MM.1S (cell line): ENCODE results near the gene KCNJ6.

Experiments used
- DNase-seq: peaks from one replicate; pipeline ENCODE4 v3.0.0-alpha.2; 2015
- H2AFZ ChIP-seq: fragments of 300-600 bp; sonication (generic); 2 replicates; pipeline ENCODE4 v1.6.0; 2016; ENCODE audit warnings: antibody characterized with exemption, low read length
- H3F3A ChIP-seq: fragments of 300-600 bp; sonication (generic); 2 replicates; pipeline ENCODE4 v1.6.1; 2016; ENCODE audit warnings: mild to moderate bottlenecking, antibody characterized with exemption, low read length, moderate library complexity, mixed read lengths; ENCODE audit not compliant: insufficient read depth
- H3K27ac ChIP-seq: fragments of 300-600 bp; sonication (generic); 2 replicates; pipeline ENCODE4 v1.5.1; 2016; ENCODE audit warnings: mild to moderate bottlenecking, low read length
- H3K27me3 ChIP-seq: fragments of 300-600 bp; sonication (generic); replicated peaks from 2 replicates; pipeline ENCODE4 v1.6.0; 2016; ENCODE audit warnings: low read length; ENCODE audit not compliant: insufficient read depth
- H3K36me3 ChIP-seq: fragments of 300-600 bp; sonication (generic); replicated peaks from 2 replicates; pipeline ENCODE4 v1.6.1; 2016; ENCODE audit warnings: mild to moderate bottlenecking, low read length, mixed read lengths; ENCODE audit not compliant: insufficient read depth
- H3K4me1 ChIP-seq: fragments of 300-600 bp; sonication (generic); 2 replicates; pipeline ENCODE4 v1.6.1; 2016; ENCODE audit warnings: low read length, mixed read lengths
- H3K4me2 ChIP-seq: fragments of 300-600 bp; sonication (generic); 2 replicates; pipeline ENCODE4 v1.6.0; 2016; ENCODE audit warnings: low read depth, low read length
- H3K4me3 ChIP-seq: fragments of 300-600 bp; sonication (generic); 2 replicates; pipeline ENCODE4 v1.5.1; 2016; ENCODE audit warnings: low read length, mixed read lengths
- H3K79me2 ChIP-seq: fragments of 300-600 bp; sonication (generic); 2 replicates; pipeline ENCODE4 v1.6.1; 2016; ENCODE audit warnings: mixed run types, low read length, mixed read lengths
- H3K9ac ChIP-seq: fragments of 300-600 bp; sonication (generic); 2 replicates; pipeline ENCODE4 v1.6.1; 2016; ENCODE audit warnings: low read length, mixed read lengths
- H3K9me2 ChIP-seq: fragments of 300-600 bp; sonication (generic); replicated peaks from 2 replicates; pipeline ENCODE4 v1.6.1; 2016; ENCODE audit warnings: mild to moderate bottlenecking, low read length, mixed read lengths; ENCODE audit not compliant: insufficient read depth
- H3K9me3 ChIP-seq: fragments of 300-600 bp; sonication (generic); replicated peaks from 2 replicates; pipeline ENCODE4 v1.6.1; 2016; ENCODE audit warnings: mild to moderate bottlenecking, low read length, mixed read lengths; ENCODE audit not compliant: insufficient read depth
- H4K20me1 ChIP-seq: fragments of 300-600 bp; sonication (generic); 2 replicates; pipeline ENCODE4 v1.6.1; 2016; ENCODE audit warnings: mild to moderate bottlenecking, low read length, moderate library complexity, mixed read lengths; ENCODE audit not compliant: insufficient read depth
- CTCF ChIP-seq: fragments of 300-600 bp; sonication (generic); IDR thresholded peaks from 2 replicates; pipeline ENCODE4 v1.5.1; 2016; ENCODE audit warnings: antibody characterized with exemption, low read length, mixed read lengths
- EZH2 ChIP-seq: fragments of 300-600 bp; sonication (generic); optimal IDR thresholded peaks from 2 replicates; pipeline ENCODE3; 2017; ENCODE audit warnings: low read depth, mild to moderate bottlenecking, antibody characterized with exemption, low read length, mixed read lengths
- EZH2phosphoT487 ChIP-seq: fragments of 300-600 bp; sonication (generic); IDR thresholded peaks from 2 replicates; pipeline ENCODE4 v1.6.1; 2018; ENCODE audit warnings: antibody characterized with exemption, low read length

The KCNJ6 gene

DNA sequence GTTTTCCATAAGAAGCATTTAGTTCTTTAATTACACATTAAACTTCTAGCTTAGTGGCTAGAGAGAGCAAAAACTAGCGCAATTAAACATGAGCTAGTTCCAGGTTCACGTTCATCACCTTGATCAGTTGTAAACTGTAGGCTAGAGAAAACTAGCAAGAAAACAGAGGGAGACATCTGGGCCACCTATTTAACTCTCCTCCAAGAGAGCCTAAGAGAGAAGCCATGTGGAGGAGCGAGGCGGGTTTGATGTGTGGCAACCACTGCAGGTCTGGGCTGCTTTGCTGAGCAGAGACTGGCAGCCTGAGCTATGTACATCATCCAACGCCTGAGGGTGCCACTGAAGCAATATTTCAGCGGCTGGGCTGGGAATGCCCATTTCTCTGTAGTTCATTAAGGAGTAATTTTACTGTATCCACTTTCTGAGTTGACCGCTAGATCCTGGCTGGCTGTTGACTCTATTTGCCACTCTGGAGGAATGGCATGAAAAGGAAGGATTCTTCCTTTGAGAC lies 296.7 kb downstream of the KCNJ6 start:
- H3K79me2 ChIP-seq = no peaks in the 10 kb centered on the region
- TF ChIP-seq EZH2 = no peak
- no peak for TF ChIP-seq CTCF
- no peak for TF ChIP-seq EZH2phosphoT487
- H2AFZ ChIP-seq = no peak overlapping the region
- no peaks in the 10 kb centered on the region for H3K9me2 ChIP-seq
- no peaks in the 10 kb centered on the region for H3K4me1 ChIP-seq
- no peak for DNase-seq
- no peak overlapping the region for H3K4me2 ChIP-seq
- H4K20me1 ChIP-seq = no peaks in the 10 kb centered on the region
- no peaks in the 10 kb centered on the region for H3F3A ChIP-seq
- no peaks in the 10 kb centered on the region for H3K36me3 ChIP-seq
- H3K4me3 ChIP-seq = no peak overlapping the region
- H3K27ac ChIP-seq = no peak overlapping the region
- H3K9ac ChIP-seq = no peak overlapping the region
- no peaks in the 10 kb centered on the region for H3K9me3 ChIP-seq
- H3K27me3 ChIP-seq = no peaks in the 10 kb centered on the region

DNA sequence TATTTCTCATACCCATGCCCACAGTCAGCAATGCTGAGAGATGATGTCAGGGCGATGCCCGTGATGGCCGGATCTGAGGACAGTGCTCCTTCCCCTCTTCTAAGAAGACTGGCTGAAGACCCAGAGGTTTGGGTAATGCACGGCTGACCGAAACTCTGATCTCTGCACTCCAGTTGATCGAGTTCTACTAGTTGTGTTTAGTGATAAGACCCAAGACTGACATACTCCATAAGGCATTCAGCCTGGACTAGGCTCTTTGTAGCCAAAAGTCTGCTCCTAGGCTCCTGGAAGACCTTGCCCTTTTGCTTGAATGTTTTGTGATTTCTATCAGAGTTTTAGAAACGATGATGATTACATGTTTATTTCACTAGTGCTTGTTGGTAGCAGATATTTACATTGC lies 298.2 kb downstream of the KCNJ6 start:
- Histone ChIP-seq H3K4me3 (no peak overlapping the region), H3K9ac (no peak overlapping the region), H2AFZ (no peak overlapping the region), H3K36me3 (no peaks in the 10 kb centered on the region), H3K79me2 (no peaks in the 10 kb centered on the region), H3K4me1 (no peaks in the 10 kb centered on the region), H3K9me2 (no peaks in the 10 kb centered on the region), H3K9me3 (no peaks in the 10 kb centered on the region), H3K4me2 (no peak overlapping the region), H3F3A (no peaks in the 10 kb centered on the region), H4K20me1 (no peaks in the 10 kb centered on the region), H3K27me3 (no peaks in the 10 kb centered on the region), H3K27ac (no peak overlapping the region)
- TF ChIP-seq CTCF (no peak), EZH2 (no peak)
- DNase-seq = no peak

DNA sequence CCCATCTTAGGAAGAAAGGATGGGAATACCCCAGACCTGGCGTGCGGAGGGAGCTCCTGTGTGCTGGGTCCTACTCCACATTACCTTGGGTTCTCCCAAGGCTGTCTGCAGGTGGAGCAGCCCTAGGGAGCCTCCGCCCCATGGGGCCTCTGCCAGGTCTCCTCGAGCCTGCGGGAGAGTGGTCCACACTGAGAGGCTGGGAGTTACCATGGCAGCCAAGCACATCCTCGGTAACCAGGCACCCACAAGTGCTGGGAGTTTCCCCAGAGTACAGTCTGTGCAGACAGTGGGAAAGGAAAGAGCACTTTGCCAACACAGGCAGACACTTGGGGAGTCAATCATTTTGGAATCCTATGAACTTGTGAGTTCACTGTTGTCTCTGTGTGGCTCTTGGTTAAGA lies 300.3 kb downstream of the KCNJ6 start:
- H3K4me2 ChIP-seq = no peak overlapping the region
- H3K9me3 ChIP-seq = no peaks in the 10 kb centered on the region
- H3K27me3 ChIP-seq = no peaks in the 10 kb centered on the region
- H3K4me1 ChIP-seq = no peaks in the 10 kb centered on the region
- H3K36me3 ChIP-seq = no peaks in the 10 kb centered on the region
- no peak overlapping the region for H3K4me3 ChIP-seq
- no peak overlapping the region for H3K27ac ChIP-seq
- no peak overlapping the region for H3K9ac ChIP-seq
- no peak for DNase-seq
- no peaks in the 10 kb centered on the region for H4K20me1 ChIP-seq
- TF ChIP-seq EZH2 (no peak), EZH2phosphoT487 (no peak), CTCF (no peak)
- H2AFZ ChIP-seq = no peak overlapping the region
- no peaks in the 10 kb centered on the region for H3F3A ChIP-seq
- no peaks in the 10 kb centered on the region for H3K9me2 ChIP-seq
- no peaks in the 10 kb centered on the region for H3K79me2 ChIP-seq
